IMR-90 (cell line): ENCODE measurements around the gene C15orf61. TPM values are rescaled to one million over a fixed set of nuclear protein-coding genes. Genes with fewer than 3 reads are reported as not detected.

Experiments
- ATAC-seq: fragments of 200-7000 bp; cut with Tn5 transposase; 2 replicates; pipeline ENCODE4 v1.9.1; 2020; ENCODE audit warnings: low read depth, mild to moderate bottlenecking, moderate library complexity
- BruUV-seq: library from RNA; stranded (reverse); fragments of 400-500 nt; replicated peaks from 2 replicates; lab custom pipeline; 2021; lab: Mats Ljungman, UMichigan
- CTCF ChIA-PET: fragments of 300-600 bp; formaldehyde crosslinking; extraction: SDS; loops from one replicate; lab custom pipeline; 2021; ENCODE audit warnings: antibody characterized with exemption; lab: Yijun Ruan, JAX
- POLR2A ChIA-PET: fragments of 300-600 bp; sonication (Branson Sonifier 250); formaldehyde crosslinking; loops from one replicate; lab custom pipeline; 2022; ENCODE audit warnings: antibody characterized with exemption; ENCODE audit not compliant: unreplicated experiment; lab: Charles Lee
- DNase-seq: peaks from one replicate; pipeline ENCODE4 v3.0.0; 2013
- H2AFZ ChIP-seq: replicated peaks from 2 replicates; pipeline ENCODE3; 2013; ENCODE audit warnings: low read length, mild to moderate bottlenecking; ENCODE audit not compliant: poor library complexity
- H2AK5ac ChIP-seq: 2 replicates; pipeline ENCODE4 v1.6.1; 2013; ENCODE audit warnings: low read depth, low read length, inconsistent platforms
- H2AK9ac ChIP-seq: replicated peaks from 2 replicates; pipeline ENCODE3; 2013; ENCODE audit warnings: mild to moderate bottlenecking, low read depth, low read length, moderate library complexity; ENCODE audit not compliant: poor library complexity
- H2BK120ac ChIP-seq: 2 replicates; pipeline ENCODE4 v1.6.1; 2013; ENCODE audit warnings: low read depth, low read length, inconsistent platforms
- H2BK15ac ChIP-seq: 3 replicates; pipeline ENCODE4 v1.6.1; 2013; ENCODE audit warnings: low read depth, low read length, inconsistent platforms
- H2BK20ac ChIP-seq: 2 replicates; pipeline ENCODE4 v1.6.1; 2013; ENCODE audit warnings: low read depth, mild to moderate bottlenecking, inconsistent platforms, low read length, moderate library complexity
- H2BK5ac ChIP-seq: 2 replicates; pipeline ENCODE4 v1.6.1; 2013; ENCODE audit warnings: mild to moderate bottlenecking, low read depth, low read length, inconsistent platforms; ENCODE audit not compliant: poor library complexity, severe bottlenecking
- H3K14ac ChIP-seq: replicated peaks from 2 replicates; pipeline ENCODE4 v1.6.1; 2013; ENCODE audit warnings: low read depth, low read length, inconsistent platforms
- H3K18ac ChIP-seq: 2 replicates; pipeline ENCODE4 v1.6.1; 2013; ENCODE audit warnings: low read depth, low read length, control low read depth
- H3K23ac ChIP-seq: 2 replicates; pipeline ENCODE4 v1.6.1; 2013; ENCODE audit warnings: low read depth, low read length, inconsistent platforms
- H3K27ac ChIP-seq: 2 replicates; pipeline ENCODE4 v1.5.1; 2013; ENCODE audit warnings: mild to moderate bottlenecking, control low read depth, low read length; ENCODE audit not compliant: insufficient read depth
- H3K27me3 ChIP-seq: 2 replicates; pipeline ENCODE4 v1.6.1; 2013; ENCODE audit warnings: low read length; ENCODE audit not compliant: control insufficient read depth, insufficient read depth
- H3K36me3 ChIP-seq: 2 replicates; pipeline ENCODE4 v1.6.1; 2013; ENCODE audit warnings: low read length, mixed read lengths; ENCODE audit not compliant: control insufficient read depth, insufficient read depth
- H3K4ac ChIP-seq: 2 replicates; pipeline ENCODE4 v1.6.1; 2013; ENCODE audit warnings: low read depth, low read length, inconsistent platforms
- H3K4me1 ChIP-seq: 2 replicates; pipeline ENCODE4 v1.6.1; 2013; ENCODE audit warnings: low read length, mixed read lengths; ENCODE audit not compliant: control insufficient read depth, insufficient read depth
- H3K4me2 ChIP-seq: 2 replicates; pipeline ENCODE4 v1.6.1; 2013; ENCODE audit warnings: low read depth, mild to moderate bottlenecking, control low read depth, low read length, moderate library complexity
- H3K4me3 ChIP-seq: 2 replicates; pipeline ENCODE4 v1.5.1; 2013; ENCODE audit warnings: low read depth, mild to moderate bottlenecking, control low read depth, low read length, moderate library complexity; ENCODE audit not compliant: insufficient read depth
- H3K56ac ChIP-seq: 2 replicates; pipeline ENCODE4 v1.6.1; 2013; ENCODE audit warnings: low read length, inconsistent platforms; ENCODE audit not compliant: insufficient read depth; ENCODE audit errors: extremely low read depth
- H3K79me1 ChIP-seq, 2 experiments: 2 replicates each; pipeline ENCODE4 v1.6.1; 2013; ENCODE audit warnings: low read length in 2 of 2, inconsistent platforms in 1 of 2, low read depth in 1 of 2
- H3K9ac ChIP-seq: 2 replicates; pipeline ENCODE4 v1.6.1; 2013; ENCODE audit warnings: low read depth, low read length, control low read depth
- H3K9me1 ChIP-seq: 2 replicates; pipeline ENCODE4 v1.6.1; 2013; ENCODE audit warnings: low read length, inconsistent platforms; ENCODE audit not compliant: insufficient read depth
- H3K9me3 ChIP-seq: 2 replicates; pipeline ENCODE4 v1.6.1; 2013; ENCODE audit warnings: low read length; ENCODE audit not compliant: control insufficient read depth, insufficient read depth
- H4K20me1 ChIP-seq: 2 replicates; pipeline ENCODE4 v1.6.1; 2013; ENCODE audit warnings: low read length, inconsistent platforms; ENCODE audit not compliant: insufficient read depth
- H4K5ac ChIP-seq: 2 replicates; pipeline ENCODE4 v1.6.1; 2013; ENCODE audit warnings: mild to moderate bottlenecking, low read depth, low read length, control low read depth
- H4K8ac ChIP-seq, 2 experiments: 2 replicates each; pipeline ENCODE4 v1.6.1; 2013; ENCODE audit warnings: low read depth in 2 of 2, low read length in 2 of 2, control low read depth in 1 of 2, inconsistent platforms in 1 of 2
- H4K91ac ChIP-seq: 2 replicates; pipeline ENCODE4 v1.6.1; 2013; ENCODE audit warnings: low read depth, low read length, inconsistent platforms; ENCODE audit not compliant: insufficient read depth
- CEBPB ChIP-seq: IDR thresholded peaks from 2 replicates; pipeline ENCODE4 v1.6.1; 2012; ENCODE audit warnings: low read depth, low read length, improper control_type of control experiment
- CHD1 ChIP-seq: IDR thresholded peaks from 2 replicates; pipeline ENCODE4 v1.6.1; 2012; ENCODE audit warnings: low read depth, low read length, improper control_type of control experiment
- CTCF ChIP-seq: conservative IDR thresholded peaks from 2 replicates; pipeline ENCODE4 v1.5.1; 2012; ENCODE audit warnings: mild to moderate bottlenecking, low read depth, low read length, improper control_type of control experiment
- ELK1 ChIP-seq: fragments of 150-350 bp; IDR thresholded peaks from 2 replicates; pipeline ENCODE4 v1.6.1; 2016; ENCODE audit warnings: low read depth, mild to moderate bottlenecking, low read length, moderate library complexity, borderline replicate concordance
- FOS ChIP-seq: fragments of 150-350 bp; IDR thresholded peaks from 2 replicates; pipeline ENCODE4 v1.6.1; 2016; ENCODE audit warnings: low read depth, low read length
- MAFK ChIP-seq: IDR thresholded peaks from 2 replicates; pipeline ENCODE4 v1.6.1; 2012; ENCODE audit warnings: low read depth, low read length, improper control_type of control experiment
- MAZ ChIP-seq: IDR thresholded peaks from 2 replicates; pipeline ENCODE4 v1.6.1; 2012; ENCODE audit warnings: low read depth, mild to moderate bottlenecking, low read length, improper control_type of control experiment, moderate library complexity, borderline replicate concordance
- MXI1 ChIP-seq: IDR thresholded peaks from 2 replicates; pipeline ENCODE4 v1.6.1; 2012; ENCODE audit warnings: low read depth, mild to moderate bottlenecking, low read length, moderate library complexity, borderline replicate concordance
- NFE2L2 ChIP-seq: fragments of 150-350 bp; IDR thresholded peaks from 2 replicates; pipeline ENCODE4 v1.6.1; 2016; ENCODE audit warnings: low read depth, mild to moderate bottlenecking, low read length
- POLR2A ChIP-seq: IDR thresholded peaks from 2 replicates; pipeline ENCODE4 v1.6.1; 2012; ENCODE audit warnings: mild to moderate bottlenecking, low read depth, low read length
- RAD21 ChIP-seq: IDR thresholded peaks from 2 replicates; pipeline ENCODE4 v1.6.1; 2012; ENCODE audit warnings: low read length, improper control_type of control experiment
- RCOR1 ChIP-seq: IDR thresholded peaks from 2 replicates; pipeline ENCODE4 v1.6.1; 2012; ENCODE audit warnings: mild to moderate bottlenecking, low read length, improper control_type of control experiment; ENCODE audit not compliant: insufficient replicate concordance
- SMC3 ChIP-seq: fragments of 150-350 bp; IDR thresholded peaks from 2 replicates; pipeline ENCODE4 v1.6.1; 2016; ENCODE audit warnings: low read depth, mild to moderate bottlenecking, antibody characterized with exemption, low read length, moderate library complexity
- WGBS, 2 experiments: methylation state at CpG; one replicate each; pipeline versions ENCODE4 v1.1.5 to v1.1.7; 2013; ENCODE audit warnings: missing lambda C conversion rate in 2 of 2; ENCODE audit not compliant: insufficient read length in 1 of 2; ENCODE audit errors: extremely low coverage in 2 of 2; 5-methylcytosine and 5-hydroxymethylcytosine counted together
- dilution Hi-C: fragments of 300-500 bp; cut with HindIII; formaldehyde crosslinking; loops from one replicate; pipeline ENCODE4 v1.14.3; 2018; ENCODE audit warnings: low sequenced_read_pairs; ENCODE audit not compliant: unreplicated experiment
- in situ Hi-C: fragments of 300-500 bp; cut with MboI; formaldehyde crosslinking; loops from 3 replicates; pipeline ENCODE4 v1.14.3; 2019; ENCODE audit warnings: low sequenced_read_pairs, inconsistent platforms, mixed read lengths
- intact Hi-C: fragments of 100-400 bp; cut with micrococcal nuclease; formaldehyde crosslinking; loops from 2 replicates; pipeline ENCODE4 v1.10.0; 2022
- polyA plus RNA-seq, 3 experiments: library from polyadenylated mRNA; depleted of rRNA; stranded (reverse); fragments of >200 nt; gene quantifications; 2 replicates each; pipeline ENCODE4 v1.2.3, GENCODE V29; 2012; ENCODE audit warnings: low replicate concordance in 1 of 3
- total RNA-seq: library from RNA; depleted of rRNA; stranded (reverse); fragments of >200 nt; gene quantifications from 2 replicates; pipeline ENCODE4 v1.2.3, GENCODE V29; 2012
- TF ChIP-seq, protein P1 (sequence below): fragments of 150-350 bp; IDR thresholded peaks from 2 replicates; pipeline ENCODE4 v1.6.1; 2017; ENCODE audit warnings: mild to moderate bottlenecking, antibody characterized with exemption, low read length, low read depth

C15orf61 gene
- total and polyA plus RNA-seq, 2 of the 4 experiments (the other 2 are of a cell fraction) = 1.4 to 2.5 TPM

DNA sequence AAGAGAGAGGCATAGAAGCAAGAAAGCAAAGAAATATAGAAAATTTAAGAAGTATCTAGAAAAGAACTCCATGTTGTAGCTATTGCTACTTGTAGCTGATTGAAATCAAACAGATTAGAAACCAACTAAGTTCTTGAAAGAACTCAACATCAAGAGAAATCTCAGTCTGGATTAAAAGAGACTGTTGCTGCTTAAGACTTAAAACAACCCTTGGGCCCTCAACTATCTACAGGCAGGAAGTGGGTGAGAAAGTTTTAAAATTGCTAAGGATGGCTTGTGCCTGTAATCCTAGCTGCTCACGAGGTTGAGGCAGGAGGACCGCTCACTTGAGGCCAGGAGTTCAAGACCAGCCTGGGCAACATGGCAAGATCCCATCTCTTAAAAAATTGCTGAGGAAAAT lies 39.3 kb upstream of the C15orf61 start:
- Histone ChIP-seq H3K18ac (no peak overlapping the region), H2BK5ac (no peak overlapping the region), H3K4me2 (no peak overlapping the region), H4K8ac (no peak overlapping the region), H3K9me3 (no peaks in the 10 kb centered on the region), H3K4me3 (no peak overlapping the region), H2AFZ (no peak overlapping the region), H3K9me1 (peaks cover 5% of the 10 kb centered on the region), H2AK5ac (no peak overlapping the region), H4K5ac (no peak overlapping the region), H4K91ac (no peak overlapping the region), H3K56ac (no peak overlapping the region), H3K27me3 (peaks cover 6% of the 10 kb centered on the region; the same call in 1 of the 2 replicates), H3K4me1 (peaks cover 3% of the 10 kb centered on the region; the same call in 1 of the 2 replicates), H2AK9ac (no peak overlapping the region), H4K20me1 (no peaks in the 10 kb centered on the region), H2BK20ac (no peak overlapping the region), H3K79me1 (no peaks in the 10 kb centered on the region), H3K23ac (no peak overlapping the region), H3K36me3 (no peaks in the 10 kb centered on the region), H2BK15ac (no peak overlapping the region), H3K14ac (no peak overlapping the region), H2BK120ac (no peak overlapping the region), H3K27ac (no peak overlapping the region), H3K9ac (no peak overlapping the region), H3K4ac (no peak overlapping the region)
- intact Hi-C loops = no loop called here
- WGBS, 2 experiments = no CpG with 5 or more reads among the region's 2 CpGs
- POLR2A ChIA-PET = no interaction called here
- no peak for ATAC-seq
- BruUV-seq = no TSS peak
- CTCF ChIA-PET = interaction anchor here (1.0 kb wide), 1 partner anchor 19 kb away, joined by 3 read pairs; no protein-coding TSS in a partner anchor
- TF ChIP-seq, protein P1, sequence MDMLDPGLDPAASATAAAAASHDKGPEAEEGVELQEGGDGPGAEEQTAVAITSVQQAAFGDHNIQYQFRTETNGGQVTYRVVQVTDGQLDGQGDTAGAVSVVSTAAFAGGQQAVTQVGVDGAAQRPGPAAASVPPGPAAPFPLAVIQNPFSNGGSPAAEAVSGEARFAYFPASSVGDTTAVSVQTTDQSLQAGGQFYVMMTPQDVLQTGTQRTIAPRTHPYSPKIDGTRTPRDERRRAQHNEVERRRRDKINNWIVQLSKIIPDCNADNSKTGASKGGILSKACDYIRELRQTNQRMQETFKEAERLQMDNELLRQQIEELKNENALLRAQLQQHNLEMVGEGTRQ = no peak
- TF ChIP-seq ELK1 (no peak), CTCF (no peak), POLR2A (no peak), CHD1 (no peak), CEBPB (no peak), MAZ (no peak), MAFK (no peak), RCOR1 (no peak), RAD21 (no peak), FOS (no peak), MXI1 (no peak), SMC3 (no peak), NFE2L2 (no peak)
- dilution Hi-C loops = no loop called here
- no peak for DNase-seq
- in situ Hi-C loops = no loop called here
